GM12892 (cell line): ENCODE results near the gene CLNS1A.

Source experiments
- POLR2A ChIP-seq: IDR thresholded peaks from 2 replicates; pipeline ENCODE4 v1.6.1; 2011; ENCODE audit warnings: low read depth, low read length, control low read depth
- POLR2AphosphoS5 ChIP-seq: IDR thresholded peaks from 2 replicates; pipeline ENCODE4 v1.6.1; 2011; ENCODE audit warnings: low read depth, low read length, control low read depth
- TAF1 ChIP-seq: IDR thresholded peaks from 2 replicates; pipeline ENCODE4 v1.6.1; 2011; ENCODE audit warnings: low read depth, mild to moderate bottlenecking, control low read depth, low read length, borderline replicate concordance

DNA sequence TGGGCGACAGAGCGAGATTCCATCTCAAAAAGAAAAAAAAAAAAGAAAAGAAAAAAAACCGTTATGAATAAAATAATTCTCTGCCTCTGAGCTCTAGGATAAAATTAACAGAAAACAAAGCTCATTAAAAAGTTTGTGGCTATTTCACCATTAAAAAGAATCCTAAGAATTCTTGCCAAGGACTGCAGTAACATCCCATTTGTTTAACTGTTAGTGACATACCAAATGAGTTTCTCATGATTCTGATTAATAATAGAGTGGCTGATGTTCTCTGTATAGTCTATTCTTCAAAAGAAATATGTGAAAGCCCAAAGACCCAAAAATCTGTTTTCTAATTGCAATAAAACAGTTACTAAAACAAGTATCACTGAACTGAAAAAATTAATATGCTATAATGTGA is 19.7 kb downstream of the CLNS1A start:
- TF ChIP-seq POLR2AphosphoS5 (no peak), POLR2A (no peak), TAF1 (no peak)
